Mammary epithelial cell (primary cell): ENCODE data around the gene ATP2B3.

Source experiments
- EZH2 ChIP-seq: IDR thresholded peaks from 2 replicates; pipeline ENCODE4 v1.6.1; 2012; ENCODE audit warnings: low read length, inconsistent platforms, borderline replicate concordance
- TF ChIP-seq, protein P1 (sequence below), 2 donors: IDR thresholded peaks in 1 of 2; conservative IDR thresholded peaks in 1 of 2; 2 replicates each; pipeline ENCODE4 v1.5.1; 2011 to 2012; ENCODE audit warnings: inconsistent platforms in 2 of 2, low read length in 2 of 2, mild to moderate bottlenecking in 2 of 2, control low read depth in 1 of 2, low read depth in 1 of 2; ENCODE audit not compliant: insufficient read depth in 1 of 2; ENCODE audit errors: extremely low read depth in 1 of 2

DNA sequence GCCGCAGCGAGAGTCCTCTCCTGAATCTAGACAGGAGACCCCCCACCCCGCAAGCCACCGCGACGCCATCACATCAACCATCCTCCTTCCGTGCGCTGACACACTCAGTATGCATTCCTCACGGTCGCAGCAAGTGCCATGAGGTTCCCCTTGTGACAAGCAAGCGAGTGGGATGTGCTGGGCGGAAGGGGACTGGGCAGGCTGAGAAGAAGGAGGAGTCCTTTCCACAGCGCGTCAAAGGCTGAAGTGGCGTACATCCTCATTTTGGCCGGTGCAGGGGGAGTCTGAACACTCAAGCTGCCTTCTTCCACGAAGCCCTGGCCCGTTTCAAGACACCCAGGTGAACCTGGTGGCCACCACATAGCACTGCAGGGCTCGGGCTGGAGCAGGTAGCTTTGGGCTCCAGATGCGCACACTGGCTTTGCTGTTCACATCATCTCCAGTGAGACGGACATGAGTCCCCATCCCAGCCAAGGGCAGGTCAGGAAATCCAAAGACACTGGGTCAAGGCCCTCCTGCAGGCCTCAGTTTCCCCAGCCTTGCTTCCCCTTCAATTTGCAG, 51.1 kb downstream of the ATP2B3 start:
- TF ChIP-seq, protein P1, sequence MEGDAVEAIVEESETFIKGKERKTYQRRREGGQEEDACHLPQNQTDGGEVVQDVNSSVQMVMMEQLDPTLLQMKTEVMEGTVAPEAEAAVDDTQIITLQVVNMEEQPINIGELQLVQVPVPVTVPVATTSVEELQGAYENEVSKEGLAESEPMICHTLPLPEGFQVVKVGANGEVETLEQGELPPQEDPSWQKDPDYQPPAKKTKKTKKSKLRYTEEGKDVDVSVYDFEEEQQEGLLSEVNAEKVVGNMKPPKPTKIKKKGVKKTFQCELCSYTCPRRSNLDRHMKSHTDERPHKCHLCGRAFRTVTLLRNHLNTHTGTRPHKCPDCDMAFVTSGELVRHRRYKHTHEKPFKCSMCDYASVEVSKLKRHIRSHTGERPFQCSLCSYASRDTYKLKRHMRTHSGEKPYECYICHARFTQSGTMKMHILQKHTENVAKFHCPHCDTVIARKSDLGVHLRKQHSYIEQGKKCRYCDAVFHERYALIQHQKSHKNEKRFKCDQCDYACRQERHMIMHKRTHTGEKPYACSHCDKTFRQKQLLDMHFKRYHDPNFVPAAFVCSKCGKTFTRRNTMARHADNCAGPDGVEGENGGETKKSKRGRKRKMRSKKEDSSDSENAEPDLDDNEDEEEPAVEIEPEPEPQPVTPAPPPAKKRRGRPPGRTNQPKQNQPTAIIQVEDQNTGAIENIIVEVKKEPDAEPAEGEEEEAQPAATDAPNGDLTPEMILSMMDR (conservative IDR thresholded peaks at IDR 0.05 in 1 of 2, IDR thresholded peaks at IDR 0.05 in 1 of 2; ENCODE audit: extremely low read depth in 1 of 2, insufficient read depth in 1 of 2, low read depth in 1 of 2, low read length in 2 of 2) = peak in 1 of 2 donors; percentile 19
- no peak for TF ChIP-seq EZH2
